Measurements from ENCODE around the gene FH.
A peak's percentile ranks its signal among the peaks of the same experiment; 100 is the strongest.

Gene FH

DNA sequence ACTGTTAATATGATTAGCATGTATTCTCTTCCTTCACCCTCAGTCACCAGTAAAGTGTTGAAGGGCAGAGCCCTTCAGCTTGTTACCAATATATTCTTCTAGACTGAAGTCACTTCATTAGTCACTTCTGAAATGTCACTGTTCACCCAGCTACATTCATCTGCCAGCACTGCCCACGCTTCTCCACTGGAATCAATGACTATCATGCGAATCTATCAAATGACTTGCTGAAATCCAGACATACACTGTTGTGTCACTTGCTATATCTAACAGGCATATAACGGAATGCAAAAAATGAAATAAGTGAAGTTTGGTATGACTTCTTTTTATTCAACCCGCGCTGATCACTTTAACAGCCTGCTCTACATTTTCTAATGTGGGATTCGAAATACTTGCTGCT lies 16.1 kb downstream of the FH start:
- TF ChIP-seq, protein P1, sequence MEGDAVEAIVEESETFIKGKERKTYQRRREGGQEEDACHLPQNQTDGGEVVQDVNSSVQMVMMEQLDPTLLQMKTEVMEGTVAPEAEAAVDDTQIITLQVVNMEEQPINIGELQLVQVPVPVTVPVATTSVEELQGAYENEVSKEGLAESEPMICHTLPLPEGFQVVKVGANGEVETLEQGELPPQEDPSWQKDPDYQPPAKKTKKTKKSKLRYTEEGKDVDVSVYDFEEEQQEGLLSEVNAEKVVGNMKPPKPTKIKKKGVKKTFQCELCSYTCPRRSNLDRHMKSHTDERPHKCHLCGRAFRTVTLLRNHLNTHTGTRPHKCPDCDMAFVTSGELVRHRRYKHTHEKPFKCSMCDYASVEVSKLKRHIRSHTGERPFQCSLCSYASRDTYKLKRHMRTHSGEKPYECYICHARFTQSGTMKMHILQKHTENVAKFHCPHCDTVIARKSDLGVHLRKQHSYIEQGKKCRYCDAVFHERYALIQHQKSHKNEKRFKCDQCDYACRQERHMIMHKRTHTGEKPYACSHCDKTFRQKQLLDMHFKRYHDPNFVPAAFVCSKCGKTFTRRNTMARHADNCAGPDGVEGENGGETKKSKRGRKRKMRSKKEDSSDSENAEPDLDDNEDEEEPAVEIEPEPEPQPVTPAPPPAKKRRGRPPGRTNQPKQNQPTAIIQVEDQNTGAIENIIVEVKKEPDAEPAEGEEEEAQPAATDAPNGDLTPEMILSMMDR (IDR thresholded peaks at IDR 0.05; ENCODE audit: borderline replicate concordance, insufficient read depth, low read depth, low read length), result no peak
- no peak overlapping the region for H3K4me3 ChIP-seq (ENCODE audit: low read depth, low read length)

DNA sequence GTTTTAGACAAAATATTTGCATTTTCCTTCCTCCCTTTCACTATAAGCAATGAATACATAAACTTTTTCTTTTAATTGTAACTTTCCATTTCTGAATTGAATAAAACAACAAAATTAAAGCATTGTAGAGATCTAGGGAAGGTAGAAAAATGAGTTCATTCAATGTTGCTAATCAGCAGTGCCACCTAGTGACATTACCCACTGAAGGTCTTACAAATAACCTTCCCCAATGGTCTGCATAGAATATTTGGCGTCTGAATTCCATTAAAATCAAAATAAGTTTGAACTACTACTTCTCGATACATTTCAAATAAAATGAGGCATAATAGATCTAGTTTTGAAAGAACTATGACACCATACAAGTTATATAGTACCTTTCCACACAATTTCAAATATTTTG lies 19.6 kb downstream of the FH start:
- TF ChIP-seq, protein P1 (IDR thresholded peaks at IDR 0.05; ENCODE audit: borderline replicate concordance, insufficient read depth, low read depth, low read length), result peak; percentile 9; the same call in 1 of the 2 replicates
- no peak overlapping the region for H3K4me3 ChIP-seq (ENCODE audit: low read depth, low read length)

DNA sequence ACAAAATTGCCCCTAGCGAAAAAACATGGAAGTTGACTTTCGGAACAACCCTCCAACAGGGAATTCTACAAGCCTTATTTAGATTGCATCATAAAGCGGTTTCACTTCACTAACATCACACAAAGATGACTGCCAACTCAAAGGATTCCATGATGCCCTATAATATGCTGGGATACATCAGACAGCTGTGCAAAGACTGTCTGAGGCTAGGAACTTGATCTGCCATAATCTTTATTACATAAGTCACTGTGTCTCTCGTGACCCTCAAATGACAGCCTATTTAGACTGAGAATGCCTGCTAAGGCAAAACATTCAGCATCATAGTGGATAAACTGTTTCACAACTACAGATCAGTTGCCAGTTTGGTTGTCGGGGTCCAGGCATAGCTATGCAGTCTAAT lies 23.8 kb downstream of the FH start:
- TF ChIP-seq, protein P1 (IDR thresholded peaks at IDR 0.05; ENCODE audit: borderline replicate concordance, insufficient read depth, low read depth, low read length), result no peak
- H3K4me3 ChIP-seq (ENCODE audit: low read depth, low read length), result no peak overlapping the region

DNA sequence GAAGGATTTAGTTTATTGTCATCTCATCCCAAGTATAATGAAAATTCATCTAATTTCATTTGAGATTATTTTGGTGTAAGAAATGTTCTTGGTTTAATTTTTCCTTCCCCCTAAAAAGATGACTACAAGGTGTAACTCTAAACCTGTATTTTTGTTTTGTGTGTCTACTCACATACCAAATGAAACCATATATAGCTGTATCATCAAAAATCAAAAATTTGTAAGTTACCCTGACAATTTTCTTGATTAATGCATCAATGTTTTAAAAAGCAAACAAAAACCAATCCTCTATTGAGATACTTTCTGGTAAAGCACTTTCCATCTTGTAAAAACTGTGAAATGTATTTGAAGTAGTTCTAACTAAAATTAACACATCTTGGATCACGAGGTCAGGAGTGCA lies 30.8 kb downstream of the FH start:
- H3K4me3 ChIP-seq (ENCODE audit: low read depth, low read length), result no peak overlapping the region

DNA sequence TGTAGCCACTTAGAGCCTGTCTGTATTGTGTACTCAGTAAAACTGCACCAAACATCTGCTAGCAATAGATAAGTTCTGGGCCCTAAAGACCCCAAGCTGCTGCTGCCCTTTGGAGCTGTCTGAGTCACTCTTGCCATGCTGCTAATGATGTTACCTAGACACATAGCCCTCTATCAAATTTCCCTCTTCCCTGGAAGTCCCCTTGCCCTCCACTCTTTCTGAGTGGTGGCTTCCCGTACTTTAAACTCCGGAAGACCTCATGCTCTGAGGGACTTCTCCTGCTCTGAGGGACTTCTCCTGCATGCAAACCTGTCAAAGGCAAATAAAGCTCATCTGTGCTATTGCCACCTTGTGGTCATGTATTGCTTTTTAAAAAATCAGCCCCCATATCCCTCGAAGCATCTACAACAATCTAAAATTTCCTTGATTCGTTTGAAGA lies 34.0 kb downstream of the FH start:
- TF ChIP-seq, protein P1 (IDR thresholded peaks at IDR 0.05; ENCODE audit: borderline replicate concordance, insufficient read depth, low read depth, low read length), result peak; percentile 46; the same call in 1 of the 2 replicates
- no peak overlapping the region for H3K4me3 ChIP-seq (ENCODE audit: low read depth, low read length)

More for the DNA sequence above, 30.8 kb downstream of the FH start:
- TF ChIP-seq, protein P1 (IDR thresholded peaks at IDR 0.05; ENCODE audit: borderline replicate concordance, insufficient read depth, low read depth, low read length), result no peak

DNA sequence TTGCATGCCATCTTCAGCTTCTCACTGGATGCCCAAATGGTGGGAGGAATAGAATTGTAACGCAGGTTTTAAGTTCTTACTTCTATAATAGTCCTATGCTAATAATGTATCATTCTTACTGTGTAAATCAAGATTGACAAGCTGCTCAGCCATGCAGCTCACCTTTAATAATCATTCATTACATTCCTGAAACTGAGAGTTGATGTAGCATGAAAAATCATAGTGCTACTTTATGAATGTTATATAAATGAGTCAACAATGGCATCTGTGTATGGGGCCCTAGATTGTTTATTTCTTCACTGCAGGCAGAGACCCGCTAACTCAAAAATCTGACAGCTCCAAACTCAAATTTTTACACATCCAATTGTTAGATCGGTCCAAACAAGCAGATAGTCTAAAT lies 34.4 kb downstream of the FH start:
- TF ChIP-seq, protein P1 (IDR thresholded peaks at IDR 0.05; ENCODE audit: borderline replicate concordance, insufficient read depth, low read depth, low read length), result no peak

DNA sequence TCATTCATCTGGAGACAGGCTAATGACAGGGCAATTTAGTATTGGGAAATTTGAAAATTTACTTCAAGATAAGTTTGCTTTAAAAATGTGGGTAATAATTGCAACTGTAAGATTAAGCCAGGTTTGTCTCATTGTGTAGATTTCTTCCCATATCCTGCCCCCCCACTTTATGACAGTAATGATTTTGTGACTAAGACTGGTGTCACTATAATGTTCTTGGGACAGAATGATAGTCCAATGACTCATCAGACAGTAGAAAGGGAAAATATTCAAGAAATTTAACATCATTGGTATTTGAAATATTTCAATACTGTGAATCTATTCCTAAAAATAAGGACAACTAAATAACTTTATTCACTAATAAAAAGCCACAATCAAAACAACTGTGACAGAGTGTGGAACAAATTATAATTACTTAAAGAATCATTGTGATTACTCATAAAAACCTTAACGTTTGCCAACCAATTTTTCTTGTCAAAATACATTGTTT lies 36.7 kb downstream of the FH start:
- no peak overlapping the region for H3K4me3 ChIP-seq (ENCODE audit: low read depth, low read length)
- TF ChIP-seq, protein P1 (IDR thresholded peaks at IDR 0.05; ENCODE audit: borderline replicate concordance, insufficient read depth, low read depth, low read length), result no peak

More for the DNA sequence above, 34.4 kb downstream of the FH start:
- H3K4me3 ChIP-seq (ENCODE audit: low read depth, low read length), result no peak overlapping the region

All from GM12875 (cell line).